VCaP (cell line): ENCODE measurements around the gene SEPTIN10.

Experiments
- H3K27ac ChIP-seq: fragments of 450-650 bp; 2 replicates; pipeline ENCODE4 v1.5.1; 2017
- TF ChIP-seq, protein P1 (sequence below): fragments of 450-650 bp; conservative IDR thresholded peaks from 2 replicates; pipeline ENCODE4 v1.5.1; 2017; ENCODE audit warnings: mild to moderate bottlenecking, moderate library complexity

SEPTIN10 gene

GRCh38 chr2:109513230-109513629 lies 100.5 kb downstream of the SEPTIN10 start:
- no peak overlapping the region for H3K27ac ChIP-seq
- TF ChIP-seq, protein P1, sequence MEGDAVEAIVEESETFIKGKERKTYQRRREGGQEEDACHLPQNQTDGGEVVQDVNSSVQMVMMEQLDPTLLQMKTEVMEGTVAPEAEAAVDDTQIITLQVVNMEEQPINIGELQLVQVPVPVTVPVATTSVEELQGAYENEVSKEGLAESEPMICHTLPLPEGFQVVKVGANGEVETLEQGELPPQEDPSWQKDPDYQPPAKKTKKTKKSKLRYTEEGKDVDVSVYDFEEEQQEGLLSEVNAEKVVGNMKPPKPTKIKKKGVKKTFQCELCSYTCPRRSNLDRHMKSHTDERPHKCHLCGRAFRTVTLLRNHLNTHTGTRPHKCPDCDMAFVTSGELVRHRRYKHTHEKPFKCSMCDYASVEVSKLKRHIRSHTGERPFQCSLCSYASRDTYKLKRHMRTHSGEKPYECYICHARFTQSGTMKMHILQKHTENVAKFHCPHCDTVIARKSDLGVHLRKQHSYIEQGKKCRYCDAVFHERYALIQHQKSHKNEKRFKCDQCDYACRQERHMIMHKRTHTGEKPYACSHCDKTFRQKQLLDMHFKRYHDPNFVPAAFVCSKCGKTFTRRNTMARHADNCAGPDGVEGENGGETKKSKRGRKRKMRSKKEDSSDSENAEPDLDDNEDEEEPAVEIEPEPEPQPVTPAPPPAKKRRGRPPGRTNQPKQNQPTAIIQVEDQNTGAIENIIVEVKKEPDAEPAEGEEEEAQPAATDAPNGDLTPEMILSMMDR: no peak

GRCh38 chr2:109512076-109512475 lies 101.7 kb downstream of the SEPTIN10 start:
- TF ChIP-seq, protein P1: no peak
- H3K27ac ChIP-seq: no peak overlapping the region

DNA sequence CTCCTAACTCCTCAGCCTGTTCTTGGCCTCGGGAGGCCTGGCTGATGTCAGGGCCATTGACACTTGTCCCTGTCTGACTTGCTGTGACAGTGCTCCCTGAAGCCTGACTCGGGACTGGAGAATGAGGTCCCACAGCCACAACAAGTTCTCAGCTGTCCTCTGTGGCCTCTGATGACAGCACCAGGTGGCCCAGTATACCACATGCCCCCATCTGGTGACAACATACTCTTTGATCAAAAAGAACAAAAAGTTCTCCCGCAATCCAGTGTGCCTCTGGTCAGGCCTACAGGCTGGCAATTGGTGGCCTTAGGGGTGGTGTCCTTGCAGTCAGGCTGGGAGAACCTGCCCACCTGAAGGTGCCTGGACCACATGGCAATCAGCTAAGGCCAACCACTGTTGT lies 102.6 kb downstream of the SEPTIN10 start:
- no peak overlapping the region for H3K27ac ChIP-seq
- TF ChIP-seq, protein P1: no peak

DNA sequence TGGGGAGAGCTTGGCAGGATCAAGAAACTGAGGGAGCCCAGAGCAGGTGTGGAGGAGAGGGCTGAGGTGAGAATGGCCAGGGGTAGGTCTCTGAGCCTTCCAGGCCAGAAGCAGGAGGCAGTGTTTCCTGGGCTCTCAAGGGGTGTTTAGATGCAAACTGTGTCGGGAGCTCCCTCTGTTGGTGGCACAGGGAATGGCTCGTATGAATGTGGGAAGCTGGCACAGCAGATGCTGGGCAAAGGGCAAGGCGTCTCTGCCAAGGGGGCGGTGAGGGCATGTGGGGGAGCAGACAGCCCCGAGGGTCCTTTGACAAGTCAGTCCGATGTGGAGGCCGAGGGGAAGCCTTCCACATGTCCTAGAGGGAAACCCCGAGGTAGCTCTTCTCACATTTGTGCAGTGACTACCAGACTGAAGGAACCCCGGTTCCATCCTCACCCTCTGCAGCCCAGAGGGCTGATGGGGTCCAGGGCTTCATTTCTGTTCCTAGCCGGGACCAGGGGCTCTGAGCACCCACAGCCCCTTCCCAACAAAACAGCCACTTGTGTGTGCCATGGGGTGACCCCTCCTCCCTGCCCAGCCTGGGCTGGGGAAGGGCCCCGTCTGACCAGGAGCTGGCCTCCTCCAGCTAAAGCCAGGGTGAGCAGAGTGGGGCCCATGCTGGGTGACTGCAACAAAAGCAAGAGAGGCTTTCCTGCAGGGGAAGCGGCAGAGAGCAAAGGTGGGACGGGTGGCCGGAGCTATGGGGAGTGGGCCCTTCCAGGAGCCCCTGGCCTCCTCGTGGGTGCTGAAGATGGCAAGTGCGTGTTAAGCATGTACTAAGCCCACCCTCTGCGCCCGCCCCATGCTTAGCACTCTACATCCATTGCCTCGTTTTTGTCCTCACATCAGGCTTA lies 103.4 kb downstream of the SEPTIN10 start:
- no peak overlapping the region for H3K27ac ChIP-seq
- TF ChIP-seq, protein P1: peak; percentile 94

- TF ChIP-seq, protein P1: no peak
- no peak overlapping the region for H3K27ac ChIP-seq
Measured at GRCh38 chr2:109508556-109508955, 105.2 kb downstream of the SEPTIN10 start.

DNA sequence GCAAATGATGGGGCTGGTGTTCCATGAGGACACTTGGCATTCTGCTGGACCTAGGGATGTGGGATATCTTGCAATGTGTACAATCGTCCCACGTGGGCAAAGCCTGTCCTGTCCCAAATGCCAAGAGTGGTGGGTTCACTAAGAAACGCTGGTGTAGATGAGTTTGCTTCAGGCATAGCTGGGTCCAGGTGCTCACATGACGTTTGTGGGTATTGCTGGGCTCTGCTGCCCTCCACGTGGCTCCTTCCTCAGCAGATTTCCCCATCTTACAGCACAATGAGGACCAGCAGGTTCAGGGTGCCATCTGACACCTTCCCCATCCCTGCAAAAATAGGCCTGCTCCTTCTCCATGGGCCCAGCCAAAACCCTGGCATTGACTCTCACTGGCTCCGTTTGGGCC lies 105.9 kb downstream of the SEPTIN10 start:
- TF ChIP-seq, protein P1: no peak
- H3K27ac ChIP-seq: no peak overlapping the region

DNA sequence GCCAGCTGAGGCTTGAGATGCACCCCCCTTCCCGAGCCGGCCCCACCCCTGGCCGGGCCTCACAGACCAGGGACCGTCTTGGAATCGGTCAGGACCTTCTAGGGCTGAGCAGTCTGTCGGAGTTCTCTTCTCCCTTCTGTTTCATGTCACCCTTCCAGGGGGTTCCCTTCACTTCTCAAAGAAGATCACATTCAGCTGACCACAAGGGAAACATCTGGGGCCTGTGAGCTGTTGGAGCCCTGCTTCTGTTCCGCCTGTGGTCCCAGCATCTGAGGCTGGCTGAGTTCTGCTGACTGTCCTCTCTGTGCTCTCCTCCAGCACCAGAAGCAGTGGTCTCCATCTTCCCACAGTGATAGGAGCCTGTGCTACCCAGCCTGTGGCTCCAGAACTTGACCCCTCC lies 106.5 kb downstream of the SEPTIN10 start:
- TF ChIP-seq, protein P1: no peak
- no peak overlapping the region for H3K27ac ChIP-seq
